ENCODE data around the gene C2CD4B. TPM values are rescaled to one million over a fixed set of nuclear protein-coding genes. Genes with fewer than 3 reads are reported as not detected.

C2CD4B gene
- total and polyA plus RNA-seq, 4 donors = 2.0 to 5.6 (median 3.0) TPM

DNA sequence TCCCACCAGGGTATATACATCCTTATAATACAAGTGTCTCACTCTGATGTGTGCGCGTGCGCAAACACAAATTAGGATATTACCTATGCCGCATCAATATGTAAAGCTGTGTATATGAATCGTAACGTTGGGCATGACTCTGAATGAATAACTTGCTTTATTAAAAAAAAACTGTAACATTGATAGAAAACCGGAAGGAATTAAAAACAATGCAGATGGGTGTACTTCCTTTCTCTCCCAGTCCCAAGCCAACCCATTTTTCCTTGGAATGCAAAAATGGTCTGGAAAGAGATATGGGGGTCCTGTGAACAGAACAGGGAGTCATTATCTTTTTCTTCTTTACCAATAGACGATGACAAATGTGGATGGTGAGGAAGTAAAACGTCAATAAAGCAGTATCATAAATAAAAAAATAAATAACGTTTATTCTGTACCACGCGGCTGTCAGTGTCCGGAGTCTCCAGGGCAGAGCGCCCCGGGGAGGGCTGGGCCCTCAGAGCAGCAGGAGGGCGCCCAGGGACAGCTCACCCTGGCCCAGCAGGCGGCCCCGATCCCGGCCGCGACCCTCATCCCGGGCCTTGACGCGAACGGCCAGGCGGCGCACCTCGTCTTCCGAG is 1.6 kb downstream of the C2CD4B start:
- no peak overlapping the region for H3K4me3 ChIP-seq (ENCODE audit: low read depth, low read length)
- WGBS (ENCODE audit: insufficient coverage) = 6% methylated on average over 20 of the region's 29 CpGs
- H3K9me3 ChIP-seq (ENCODE audit: control insufficient read depth, insufficient read depth, low read length) = no peaks in the 10 kb centered on the region
- no peak overlapping the region for H3K27ac ChIP-seq (ENCODE audit: low read depth, low read length)
- peaks cover 43% of the 10 kb centered on the region for H3K27me3 ChIP-seq (ENCODE audit: control insufficient read depth, insufficient read depth, low read length)
- no peaks in the 10 kb centered on the region for H3K36me3 ChIP-seq (ENCODE audit: control insufficient read depth, insufficient read depth, low read length)
- no peak for DNase-seq (ENCODE audit: low read depth in 4 of 6, low spot score in 6 of 6)
- peaks cover 8% of the 10 kb centered on the region for H3K4me1 ChIP-seq (ENCODE audit: control insufficient read depth, insufficient read depth, low read length)

DNA sequence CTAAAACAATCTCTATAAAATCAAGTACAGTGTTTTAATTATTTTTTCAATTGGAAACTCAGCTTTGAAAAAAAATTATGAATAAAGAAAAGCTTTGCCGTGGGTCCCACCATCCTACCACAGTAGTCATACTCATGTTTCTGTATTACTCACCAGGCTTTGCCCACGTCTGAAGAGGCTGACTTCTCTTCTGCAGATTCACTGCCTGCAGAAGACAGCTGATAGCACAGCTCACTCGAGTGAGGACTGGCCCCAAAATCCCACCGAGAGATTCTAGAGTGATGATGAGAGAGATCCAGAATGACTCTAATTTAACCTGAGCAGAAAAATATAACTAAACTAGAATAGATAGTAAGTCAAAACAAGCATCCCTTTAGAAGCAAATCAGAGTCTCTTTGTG is 11.9 kb downstream of the C2CD4B start:
- H3K27me3 ChIP-seq (ENCODE audit: control insufficient read depth, insufficient read depth, low read length) = no peaks in the 10 kb centered on the region
- no peak overlapping the region for H3K4me3 ChIP-seq (ENCODE audit: low read depth, low read length)
- H3K4me1 ChIP-seq (ENCODE audit: control insufficient read depth, insufficient read depth, low read length) = no peaks in the 10 kb centered on the region
- H3K36me3 ChIP-seq (ENCODE audit: control insufficient read depth, insufficient read depth, low read length) = no peaks in the 10 kb centered on the region
- H3K9me3 ChIP-seq (ENCODE audit: control insufficient read depth, insufficient read depth, low read length) = no peaks in the 10 kb centered on the region
- no peak overlapping the region for H3K27ac ChIP-seq (ENCODE audit: low read depth, low read length)
- 100% methylated on average over 1 of the region's 4 CpGs for WGBS (ENCODE audit: insufficient coverage)
- DNase-seq (ENCODE audit: low read depth in 4 of 6, low spot score in 6 of 6) = no peak

DNA sequence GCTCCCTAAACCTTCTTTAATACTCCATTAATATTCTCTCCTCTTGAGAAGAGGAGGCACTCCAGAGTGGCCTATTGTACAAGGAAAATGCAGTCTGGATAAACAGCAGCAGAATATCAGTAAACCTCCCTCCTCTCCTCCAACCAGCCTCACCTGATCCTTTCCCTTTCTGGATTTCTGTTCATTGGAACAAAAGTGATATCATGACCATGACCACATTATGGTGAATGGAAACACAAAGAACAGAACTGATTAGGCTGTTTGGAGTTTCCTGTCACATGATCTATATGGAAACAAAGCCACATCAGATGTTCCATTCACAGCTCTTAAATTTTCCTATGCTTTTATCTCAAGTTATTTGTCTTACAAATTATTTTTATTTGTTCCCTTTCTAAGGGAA is 14.6 kb downstream of the C2CD4B start:
- no peak for DNase-seq (ENCODE audit: low read depth in 4 of 6, low spot score in 6 of 6)
- H3K4me3 ChIP-seq (ENCODE audit: low read depth, low read length) = no peak overlapping the region
- H3K36me3 ChIP-seq (ENCODE audit: control insufficient read depth, insufficient read depth, low read length) = no peaks in the 10 kb centered on the region
- no peaks in the 10 kb centered on the region for H3K4me1 ChIP-seq (ENCODE audit: control insufficient read depth, insufficient read depth, low read length)
- H3K9me3 ChIP-seq (ENCODE audit: control insufficient read depth, insufficient read depth, low read length) = no peaks in the 10 kb centered on the region
- no peaks in the 10 kb centered on the region for H3K27me3 ChIP-seq (ENCODE audit: control insufficient read depth, insufficient read depth, low read length)
- no peak overlapping the region for H3K27ac ChIP-seq (ENCODE audit: low read depth, low read length)

DNA sequence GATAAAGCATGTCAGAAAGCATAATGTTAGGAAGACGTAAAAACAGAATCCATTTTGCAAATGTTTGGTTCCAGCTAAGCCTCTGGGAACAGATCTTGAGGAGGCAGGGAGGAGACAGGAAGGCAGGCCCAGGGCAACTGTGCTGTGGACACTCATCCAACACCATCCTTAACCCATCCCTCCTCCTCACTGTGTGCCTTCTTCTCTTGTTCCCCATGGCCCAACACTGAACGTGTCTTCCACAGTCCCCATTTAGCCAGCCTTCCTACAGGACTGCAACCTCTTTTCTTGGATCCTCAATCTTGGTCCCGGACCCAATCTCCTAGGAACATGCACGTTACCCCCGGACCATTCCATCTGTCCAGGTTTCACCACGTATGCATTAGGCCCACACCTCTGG is 15.4 kb downstream of the C2CD4B start:
- Histone ChIP-seq H3K36me3 (ENCODE audit: control insufficient read depth, insufficient read depth, low read length) (no peaks in the 10 kb centered on the region), H3K27ac (ENCODE audit: low read depth, low read length) (no peak overlapping the region), H3K4me1 (ENCODE audit: control insufficient read depth, insufficient read depth, low read length) (no peaks in the 10 kb centered on the region), H3K9me3 (ENCODE audit: control insufficient read depth, insufficient read depth, low read length) (no peaks in the 10 kb centered on the region), H3K4me3 (ENCODE audit: low read depth, low read length) (no peak overlapping the region), H3K27me3 (ENCODE audit: control insufficient read depth, insufficient read depth, low read length) (no peaks in the 10 kb centered on the region)
- WGBS (ENCODE audit: insufficient coverage) = 96% methylated on average over 5 of the region's 6 CpGs
- no peak for DNase-seq (ENCODE audit: low read depth in 4 of 6, low spot score in 6 of 6)

DNA sequence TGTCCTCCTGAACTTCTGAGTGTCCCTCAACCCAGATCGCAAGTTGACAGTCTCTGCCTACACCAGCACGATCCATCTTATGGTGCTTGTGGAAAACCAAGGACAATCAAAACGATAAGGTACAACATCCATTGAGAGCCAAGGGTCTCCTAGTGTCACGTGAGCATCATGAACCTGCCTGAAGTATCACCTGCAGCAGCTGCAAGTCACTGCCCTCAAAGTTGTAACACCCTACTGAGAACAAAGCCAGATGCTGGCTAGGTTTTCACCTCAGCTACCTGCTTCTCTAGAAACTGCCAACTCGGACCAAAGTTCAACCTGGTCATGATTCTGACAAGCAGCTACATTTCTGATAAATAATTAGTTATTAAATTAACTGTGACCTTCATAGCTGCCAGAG is 17.5 kb downstream of the C2CD4B start:
- 95% methylated on average over 4 of the region's 5 CpGs for WGBS (ENCODE audit: insufficient coverage)
- Histone ChIP-seq H3K4me1 (ENCODE audit: control insufficient read depth, insufficient read depth, low read length) (no peaks in the 10 kb centered on the region), H3K27ac (ENCODE audit: low read depth, low read length) (no peak overlapping the region), H3K4me3 (ENCODE audit: low read depth, low read length) (no peak overlapping the region), H3K36me3 (ENCODE audit: control insufficient read depth, insufficient read depth, low read length) (no peaks in the 10 kb centered on the region), H3K9me3 (ENCODE audit: control insufficient read depth, insufficient read depth, low read length) (no peaks in the 10 kb centered on the region), H3K27me3 (ENCODE audit: control insufficient read depth, insufficient read depth, low read length) (no peaks in the 10 kb centered on the region)
- no peak for DNase-seq (ENCODE audit: low read depth in 4 of 6, low spot score in 6 of 6)

GRCh38 chr15:62147149-62147548 is 17.9 kb downstream of the C2CD4B start:
- DNase-seq (ENCODE audit: low read depth in 4 of 6, low spot score in 6 of 6) = no peak
- WGBS (ENCODE audit: insufficient coverage) = 94% methylated on average over 2 of the region's 3 CpGs
- no peaks in the 10 kb centered on the region for H3K27me3 ChIP-seq (ENCODE audit: control insufficient read depth, insufficient read depth, low read length)
- H3K4me1 ChIP-seq (ENCODE audit: control insufficient read depth, insufficient read depth, low read length) = no peaks in the 10 kb centered on the region
- no peaks in the 10 kb centered on the region for H3K9me3 ChIP-seq (ENCODE audit: control insufficient read depth, insufficient read depth, low read length)
- no peak overlapping the region for H3K4me3 ChIP-seq (ENCODE audit: low read depth, low read length)
- H3K36me3 ChIP-seq (ENCODE audit: control insufficient read depth, insufficient read depth, low read length) = no peaks in the 10 kb centered on the region
- H3K27ac ChIP-seq (ENCODE audit: low read depth, low read length) = no peak overlapping the region

DNA sequence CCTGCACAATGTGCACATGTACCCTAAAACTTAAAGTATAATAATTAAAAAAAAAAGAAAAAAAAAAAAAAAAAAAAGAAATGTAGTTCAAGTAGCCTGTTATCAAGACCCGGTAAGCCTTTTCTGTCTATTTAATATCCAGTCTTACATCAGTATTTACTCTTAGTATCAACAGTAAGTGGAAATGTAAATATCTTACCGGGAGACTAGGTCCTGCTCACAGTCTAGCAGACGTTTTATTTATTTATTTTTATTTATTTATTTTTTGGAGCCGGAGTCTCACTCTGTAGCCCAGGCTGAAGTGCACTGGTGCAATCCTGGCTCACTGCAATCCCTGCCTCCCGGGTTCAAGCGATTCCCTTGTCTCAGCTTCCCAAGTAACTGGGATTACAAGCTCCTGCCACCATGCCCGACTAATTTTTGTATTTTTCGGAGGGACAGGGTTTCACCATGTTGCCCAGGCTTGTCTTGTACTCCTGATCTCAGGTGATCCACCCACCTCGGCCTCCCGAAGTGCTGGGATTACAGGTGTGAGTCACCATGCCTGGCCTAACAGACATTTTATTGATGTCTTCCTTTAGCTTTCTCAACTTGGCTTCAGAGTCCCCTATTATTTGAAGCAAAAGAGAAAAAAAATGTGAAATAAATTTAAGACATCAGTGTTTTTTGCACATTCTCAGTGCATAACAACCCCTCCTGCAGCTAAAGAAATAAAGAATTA is 19.9 kb downstream of the C2CD4B start:
- H3K4me1 ChIP-seq (ENCODE audit: control insufficient read depth, insufficient read depth, low read length) = no peaks in the 10 kb centered on the region
- no peak for DNase-seq (ENCODE audit: low read depth in 4 of 6, low spot score in 6 of 6)
- no peak overlapping the region for H3K4me3 ChIP-seq (ENCODE audit: low read depth, low read length)
- no peak overlapping the region for H3K27ac ChIP-seq (ENCODE audit: low read depth, low read length)
- H3K36me3 ChIP-seq (ENCODE audit: control insufficient read depth, insufficient read depth, low read length) = no peaks in the 10 kb centered on the region
- no peaks in the 10 kb centered on the region for H3K9me3 ChIP-seq (ENCODE audit: control insufficient read depth, insufficient read depth, low read length)
- 98% methylated on average over 6 of the region's 10 CpGs for WGBS (ENCODE audit: insufficient coverage)
- no peaks in the 10 kb centered on the region for H3K27me3 ChIP-seq (ENCODE audit: control insufficient read depth, insufficient read depth, low read length)

DNA sequence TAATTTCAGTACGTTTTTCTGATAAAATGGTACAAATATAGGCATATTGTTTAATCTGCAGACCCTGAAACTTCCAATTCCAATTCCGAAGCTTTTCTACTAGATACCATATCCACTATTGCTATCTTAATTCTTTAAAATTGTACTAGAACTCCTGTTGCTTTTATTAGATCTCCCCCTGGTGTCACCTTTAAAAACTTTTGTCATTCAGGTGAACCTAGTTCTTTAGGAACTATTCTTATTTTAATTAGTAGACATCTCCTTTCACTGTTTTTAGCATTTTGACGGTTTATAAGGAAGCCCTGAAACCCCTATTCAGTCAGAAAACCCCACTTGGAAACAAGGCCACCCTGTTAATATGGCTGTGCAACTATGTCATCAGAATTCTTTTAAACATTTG is 22.3 kb downstream of the C2CD4B start:
- no peaks in the 10 kb centered on the region for H3K36me3 ChIP-seq (ENCODE audit: control insufficient read depth, insufficient read depth, low read length)
- H3K4me1 ChIP-seq (ENCODE audit: control insufficient read depth, insufficient read depth, low read length) = no peaks in the 10 kb centered on the region
- no peak overlapping the region for H3K27ac ChIP-seq (ENCODE audit: low read depth, low read length)
- no peaks in the 10 kb centered on the region for H3K9me3 ChIP-seq (ENCODE audit: control insufficient read depth, insufficient read depth, low read length)
- H3K4me3 ChIP-seq (ENCODE audit: low read depth, low read length) = no peak overlapping the region
- 100% methylated on average over 1 of the region's 3 CpGs for WGBS (ENCODE audit: insufficient coverage)
- no peaks in the 10 kb centered on the region for H3K27me3 ChIP-seq (ENCODE audit: control insufficient read depth, insufficient read depth, low read length)
- DNase-seq (ENCODE audit: low read depth in 4 of 6, low spot score in 6 of 6) = no peak

- no CpG with 5 or more reads among the region's 5 CpGs for WGBS (ENCODE audit: insufficient coverage)
- no peaks in the 10 kb centered on the region for H3K36me3 ChIP-seq (ENCODE audit: control insufficient read depth, insufficient read depth, low read length)
- no peaks in the 10 kb centered on the region for H3K27me3 ChIP-seq (ENCODE audit: control insufficient read depth, insufficient read depth, low read length)
- no peaks in the 10 kb centered on the region for H3K9me3 ChIP-seq (ENCODE audit: control insufficient read depth, insufficient read depth, low read length)
- no peak overlapping the region for H3K4me3 ChIP-seq (ENCODE audit: low read depth, low read length)
- no peaks in the 10 kb centered on the region for H3K4me1 ChIP-seq (ENCODE audit: control insufficient read depth, insufficient read depth, low read length)
- DNase-seq (ENCODE audit: low read depth in 4 of 6, low spot score in 6 of 6) = no peak
- H3K27ac ChIP-seq (ENCODE audit: low read depth, low read length) = no peak overlapping the region
Observed at GRCh38 chr15:62141643-62142588, 23.2 kb downstream of the C2CD4B start.

Data from spinal cord (tissue), 10 donors.